ENCODE measurements around the gene CSNK1G2.
"Not testable (repeated sequence)": the region's sequence is repeated elsewhere in the genome, so short reads cannot be mapped to it uniquely, and the experiment has no call there.

Gene CSNK1G2

GRCh38 chr19:1970003-1970805 lies 29.2 kb downstream of the CSNK1G2 start:
- no peak for DNase-seq

- DNase-seq, result no peak
Measured at GRCh38 chr19:1970806-1971502, 30.0 kb downstream of the CSNK1G2 start.

- no peak for DNase-seq
Measured at GRCh38 chr19:1974381-1975161, 33.6 kb downstream of the CSNK1G2 start.

DNA sequence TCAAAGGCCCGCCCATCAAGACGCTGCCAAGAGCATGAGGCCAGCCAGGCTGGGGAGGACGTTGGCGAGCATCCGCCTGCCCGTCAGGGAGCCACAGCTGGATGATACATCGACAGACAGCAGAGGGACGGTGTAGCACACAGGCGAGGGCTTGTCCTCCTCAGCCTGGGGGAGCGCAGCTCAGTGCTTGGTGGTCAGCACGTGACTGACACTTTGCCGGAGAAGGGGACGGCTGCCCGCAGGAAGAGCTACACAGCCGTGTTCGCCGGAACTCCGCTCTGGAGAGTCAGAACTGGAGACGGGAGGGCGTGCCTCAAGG lies 34.1 kb downstream of the CSNK1G2 start:
- DNase-seq, result no peak

- no peak for DNase-seq
Measured at GRCh38 chr19:1977120-1977519, 36.1 kb downstream of the CSNK1G2 start.

DNA sequence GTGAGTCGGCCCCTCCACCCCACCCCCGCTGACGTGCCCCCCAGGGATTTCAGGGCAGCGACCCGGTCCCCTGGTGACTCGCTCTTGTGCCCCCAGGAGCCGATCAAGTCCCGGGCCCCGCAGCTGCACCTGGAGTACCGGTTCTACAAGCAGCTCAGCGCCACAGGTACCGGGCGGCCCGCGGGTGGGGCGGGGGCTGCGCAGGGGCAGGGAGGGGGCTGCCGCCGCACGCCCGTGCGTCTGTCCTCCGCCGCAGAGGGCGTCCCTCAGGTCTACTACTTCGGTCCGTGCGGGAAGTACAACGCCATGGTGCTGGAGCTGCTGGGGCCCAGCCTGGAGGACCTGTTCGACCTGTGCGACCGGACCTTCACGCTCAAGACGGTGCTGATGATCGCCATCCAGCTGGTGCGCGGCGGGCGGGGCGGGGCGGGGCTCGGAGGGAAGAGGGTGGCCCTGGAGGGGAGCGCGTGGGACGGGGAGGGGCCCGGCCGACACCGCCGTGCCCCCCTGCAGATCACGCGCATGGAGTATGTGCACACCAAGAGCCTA lies 37.4 kb downstream of the CSNK1G2 start:
- no peak for DNase-seq

DNA sequence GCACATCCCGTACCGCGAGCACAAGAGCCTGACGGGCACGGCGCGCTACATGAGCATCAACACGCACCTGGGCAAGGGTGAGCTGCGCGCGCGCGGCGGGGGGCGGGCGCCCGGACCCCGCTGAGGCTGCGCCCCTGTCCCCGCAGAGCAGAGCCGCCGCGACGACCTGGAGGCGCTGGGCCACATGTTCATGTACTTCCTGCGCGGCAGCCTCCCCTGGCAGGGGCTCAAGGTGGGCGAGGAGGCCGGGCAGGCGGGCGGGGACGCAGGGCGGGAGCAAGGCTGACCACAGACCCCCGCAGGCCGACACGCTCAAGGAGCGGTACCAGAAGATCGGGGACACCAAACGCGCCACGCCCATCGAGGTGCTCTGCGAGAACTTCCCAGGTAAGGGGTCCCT lies 38.0 kb downstream of the CSNK1G2 start:
- no peak for DNase-seq

DNA sequence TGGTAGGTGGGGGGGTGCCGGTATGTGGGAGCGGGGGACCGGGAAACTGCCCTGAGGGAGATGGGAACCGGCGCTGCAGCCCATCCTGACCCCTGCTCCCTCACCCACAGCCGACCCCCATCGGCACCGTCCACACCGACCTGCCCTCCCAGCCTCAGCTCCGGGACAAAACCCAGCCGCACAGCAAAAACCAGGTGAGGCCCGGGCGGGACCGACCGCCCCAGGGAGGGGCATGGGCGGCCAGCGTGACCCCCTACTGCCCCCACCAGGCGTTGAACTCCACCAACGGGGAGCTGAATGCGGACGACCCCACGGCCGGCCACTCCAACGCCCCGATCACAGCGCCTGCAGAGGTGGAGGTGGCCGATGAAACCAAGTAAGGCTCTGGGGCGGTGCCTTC lies 38.7 kb downstream of the CSNK1G2 start:
- DNase-seq, result no peak

- DNase-seq, result no peak
Measured at GRCh38 chr19:1980091-1980808, 39.3 kb downstream of the CSNK1G2 start.

- no peak for DNase-seq
Measured at GRCh38 chr19:1980809-1981181, 39.8 kb downstream of the CSNK1G2 start.

DNA sequence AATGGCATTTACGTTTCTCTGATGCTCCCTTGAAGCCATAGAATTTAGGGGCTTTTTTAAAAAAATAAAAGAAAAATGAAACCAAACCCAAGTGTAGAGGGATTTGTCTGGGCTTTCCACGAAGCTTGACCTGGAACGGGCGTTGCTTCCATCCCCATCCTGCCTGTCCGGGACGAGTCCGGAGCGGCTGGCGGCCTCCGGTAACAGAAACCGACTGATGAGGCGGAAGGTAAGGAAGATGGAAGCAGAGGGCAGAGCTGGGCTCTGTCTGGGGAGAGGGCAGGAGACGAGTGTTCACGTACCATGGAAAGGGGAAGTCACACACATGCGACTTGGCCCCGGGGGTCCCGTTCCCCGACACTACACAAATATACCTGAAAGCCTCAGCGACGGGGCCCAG lies 40.3 kb downstream of the CSNK1G2 start:
- DNase-seq, result no peak

GRCh38 chr19:1984357-1984756 lies 43.4 kb downstream of the CSNK1G2 start:
- no peak for DNase-seq

- no peak for DNase-seq
Measured at GRCh38 chr19:1985588-1986356, 44.8 kb downstream of the CSNK1G2 start.

DNA sequence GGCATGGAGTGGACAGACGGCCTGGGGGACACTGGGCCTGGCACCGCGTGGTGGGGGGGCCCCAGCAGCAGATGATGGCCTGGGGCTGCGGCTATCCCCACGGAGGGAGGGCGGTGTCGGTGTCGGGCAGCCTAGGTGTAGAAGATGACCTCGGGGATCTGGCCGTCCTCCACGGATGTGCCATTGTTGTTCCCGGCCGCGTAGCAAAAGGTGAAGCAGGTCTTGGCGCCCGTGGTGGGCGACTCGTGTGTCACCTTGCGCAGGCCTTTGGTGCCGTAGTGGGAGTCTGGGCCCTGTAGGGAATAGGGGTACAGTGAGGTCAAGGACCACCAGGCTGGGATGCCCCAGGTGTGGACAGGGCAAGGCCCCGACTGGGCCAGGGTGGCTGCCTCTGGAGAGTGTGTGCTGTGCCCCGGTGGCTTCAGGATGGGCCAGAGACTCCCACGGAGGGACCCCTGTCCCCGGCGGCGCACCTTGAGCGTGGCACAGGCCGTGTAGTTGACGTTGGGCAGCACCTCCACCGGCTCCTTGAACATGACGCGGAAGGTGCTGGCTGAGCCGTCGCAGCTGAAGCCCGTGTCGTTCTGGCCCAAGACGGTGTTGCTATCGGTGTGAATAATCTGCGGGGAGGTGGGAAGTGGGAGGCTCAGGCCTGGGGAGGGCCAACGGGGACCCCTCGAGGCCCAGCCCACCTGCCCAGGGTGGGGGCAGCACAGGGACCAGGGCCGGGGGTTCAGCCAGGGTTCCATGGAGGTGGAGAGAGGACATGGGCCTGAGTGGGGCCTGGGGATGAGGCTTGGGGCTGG lies 45.6 kb downstream of the CSNK1G2 start:
- DNase-seq, result no peak

DNA sequence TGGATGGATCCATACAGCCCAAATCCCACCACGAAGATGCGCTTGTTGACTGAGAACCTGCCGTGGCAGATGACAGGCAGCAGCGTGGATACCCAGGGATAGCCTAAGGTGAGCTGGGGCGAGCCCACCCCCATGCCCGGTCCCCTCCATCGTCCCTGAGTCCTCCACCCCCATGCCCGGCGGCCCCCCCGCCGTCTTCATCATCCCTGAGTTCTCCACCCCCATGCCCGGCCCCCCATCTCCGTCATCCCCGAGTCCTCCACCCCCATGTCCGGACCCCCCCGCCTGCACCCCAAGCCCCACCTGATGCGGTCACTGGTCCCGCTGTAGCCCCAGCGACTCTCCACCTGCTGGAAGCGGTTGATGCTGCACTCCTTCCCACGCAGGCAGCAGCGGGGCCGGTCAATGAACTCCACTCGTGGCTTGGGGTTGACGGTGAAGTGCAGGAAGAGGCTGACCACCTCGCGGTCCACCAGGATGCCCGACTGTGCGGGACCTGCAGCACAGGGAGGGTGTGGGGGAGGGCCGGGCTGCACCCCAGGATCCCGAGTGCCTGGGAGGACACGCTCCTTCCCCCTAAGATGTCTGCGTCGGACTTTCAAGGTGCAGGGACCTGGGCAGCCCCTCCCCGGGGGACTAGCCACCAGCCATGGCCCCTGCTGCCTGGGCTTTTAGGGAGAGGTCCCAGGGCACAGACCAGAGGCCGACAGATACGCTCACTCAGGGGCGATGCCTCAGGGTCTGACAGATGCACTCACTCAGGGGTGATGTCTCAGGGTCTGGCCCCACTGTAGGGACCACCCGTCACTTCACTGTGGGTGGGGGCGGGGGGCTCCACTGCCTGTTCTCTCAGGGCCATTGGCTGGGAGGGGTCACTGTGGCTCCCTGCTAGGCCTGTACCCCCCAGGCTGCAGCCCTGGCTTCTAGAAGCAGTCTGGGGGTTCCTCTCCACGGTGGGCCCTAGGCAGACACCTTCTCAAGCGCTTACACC lies 46.5 kb downstream of the CSNK1G2 start:
- no peak for DNase-seq

DNA sequence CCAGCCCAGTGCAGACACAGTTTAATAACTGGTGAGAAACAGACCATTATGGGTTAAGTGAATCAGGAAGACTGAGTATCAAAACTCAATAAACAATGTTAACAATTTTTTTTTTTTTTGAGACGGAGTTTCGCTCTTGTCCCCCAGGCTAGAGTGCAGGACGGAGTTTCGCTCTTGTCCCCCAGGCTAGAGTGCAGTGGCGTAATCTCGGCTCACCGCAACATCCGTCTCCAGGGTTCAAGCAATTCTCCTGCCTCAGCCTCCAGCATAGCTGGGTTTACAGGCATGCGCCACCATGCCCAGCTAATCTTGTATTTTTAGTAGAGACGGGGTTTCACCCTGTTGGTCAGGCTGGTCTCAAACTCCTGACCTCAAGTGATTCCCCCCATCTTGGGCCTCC lies 47.5 kb downstream of the CSNK1G2 start:
- DNase-seq, result not testable (repeated sequence)

- no peak for DNase-seq
Measured at GRCh38 chr19:1989513-1990229, 48.7 kb downstream of the CSNK1G2 start.

GRCh38 chr19:1990230-1991017 lies 49.5 kb downstream of the CSNK1G2 start:
- DNase-seq, result no peak
